ENCODE results near the gene PPAN. TPM values are rescaled to one million over a fixed set of nuclear protein-coding genes. Genes with fewer than 3 reads are reported as not detected.
A peak's percentile ranks its signal among the peaks of the same experiment; 100 is the strongest.

Gene PPAN, protein sequence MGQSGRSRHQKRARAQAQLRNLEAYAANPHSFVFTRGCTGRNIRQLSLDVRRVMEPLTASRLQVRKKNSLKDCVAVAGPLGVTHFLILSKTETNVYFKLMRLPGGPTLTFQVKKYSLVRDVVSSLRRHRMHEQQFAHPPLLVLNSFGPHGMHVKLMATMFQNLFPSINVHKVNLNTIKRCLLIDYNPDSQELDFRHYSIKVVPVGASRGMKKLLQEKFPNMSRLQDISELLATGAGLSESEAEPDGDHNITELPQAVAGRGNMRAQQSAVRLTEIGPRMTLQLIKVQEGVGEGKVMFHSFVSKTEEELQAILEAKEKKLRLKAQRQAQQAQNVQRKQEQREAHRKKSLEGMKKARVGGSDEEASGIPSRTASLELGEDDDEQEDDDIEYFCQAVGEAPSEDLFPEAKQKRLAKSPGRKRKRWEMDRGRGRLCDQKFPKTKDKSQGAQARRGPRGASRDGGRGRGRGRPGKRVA
- 10 to 100 TPM; 19.0 to 34.2 (median 25.3) TPM for polyA plus RNA-seq (ENCODE audit: insufficient read length in 10 of 10)
- long read RNA-seq, donor 1 = 0 reads
- long read RNA-seq, donor 2, partial matches to known transcripts = 0 of 2 reads
- long read RNA-seq, donor 2, other reads (novel, unspliced or antisense) = 0 of 2 reads
- long read RNA-seq, donor 3 = 0 reads
- long read RNA-seq, donor 4, transcript PPAN-201 (12 exons, 1,657 nt) = major isoform, 7 of 8 reads
- long read RNA-seq, donor 4, partial matches to known transcripts = 0 of 8 reads
- long read RNA-seq, donor 4, other reads (novel, unspliced or antisense) = 0 of 8 reads
- long read RNA-seq, donor 5, partial matches to known transcripts = 0 of 4 reads
- long read RNA-seq, donor 5, other reads (novel, unspliced or antisense) = 0 of 4 reads
- long read RNA-seq, donor 6, partial matches to known transcripts = 0 of 4 reads
- long read RNA-seq, donor 6, other reads (novel, unspliced or antisense) = 0 of 4 reads
- long read RNA-seq, donor 7, transcript PPAN-201 (12 exons, 1,657 nt) = major isoform, 9 of 11 reads
- long read RNA-seq, donor 7, partial matches to known transcripts = 0 of 11 reads
- long read RNA-seq, donor 7, other reads (novel, unspliced or antisense) = 0 of 11 reads
- long read RNA-seq, donor 8, partial matches to known transcripts = 0 of 2 reads
- long read RNA-seq, donor 8, other reads (novel, unspliced or antisense) = 0 of 2 reads
- long read RNA-seq, donor 9 = 0 reads

DNA sequence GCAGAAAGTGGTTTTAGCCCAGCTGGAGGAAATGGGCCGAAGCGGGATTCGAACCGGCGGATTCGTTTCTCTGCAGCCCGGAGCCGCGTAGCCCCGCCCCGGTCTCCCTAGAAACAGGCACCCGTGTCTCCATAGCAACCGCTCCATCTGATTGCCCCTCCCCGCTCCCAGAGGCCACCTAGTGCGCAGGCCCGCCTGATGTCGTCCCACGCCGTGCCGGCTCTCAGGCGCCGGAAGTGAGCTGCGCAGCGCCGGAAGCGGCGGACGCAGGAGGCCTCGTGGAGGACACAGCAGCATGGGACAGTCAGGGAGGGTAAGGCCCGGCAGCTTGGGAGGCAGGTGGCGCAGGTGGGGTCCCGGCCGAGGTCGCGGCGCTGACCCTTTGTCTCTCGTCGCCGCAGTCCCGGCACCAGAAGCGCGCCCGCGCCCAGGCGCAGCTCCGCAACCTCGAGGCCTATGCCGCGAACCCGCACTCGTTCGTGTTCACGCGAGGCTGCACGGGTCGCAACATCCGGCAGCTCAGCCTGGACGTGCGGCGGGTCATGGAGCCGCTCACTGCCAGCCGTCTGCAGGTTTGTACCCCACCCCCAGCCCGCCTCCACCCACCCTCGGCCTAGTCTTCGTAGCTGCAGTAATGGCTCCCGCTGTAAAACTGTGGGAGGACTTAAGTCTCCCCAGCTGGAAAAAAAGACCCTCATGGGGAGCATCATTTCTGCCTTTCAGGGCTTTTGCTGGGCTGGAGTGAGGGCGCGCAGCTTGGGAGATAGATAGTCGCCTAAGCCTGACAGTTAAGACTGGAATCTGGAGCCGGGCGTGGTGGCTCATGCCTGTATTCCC is at the start of gene PPAN:
TSS of gene PPAN (plus strand) at position 263 of the 837 bp plus-strand sequence. CDS start at position 296, 33 bp downstream.
- peak; percentile 98 to 99 (median 99) for DNase-seq

DNA sequence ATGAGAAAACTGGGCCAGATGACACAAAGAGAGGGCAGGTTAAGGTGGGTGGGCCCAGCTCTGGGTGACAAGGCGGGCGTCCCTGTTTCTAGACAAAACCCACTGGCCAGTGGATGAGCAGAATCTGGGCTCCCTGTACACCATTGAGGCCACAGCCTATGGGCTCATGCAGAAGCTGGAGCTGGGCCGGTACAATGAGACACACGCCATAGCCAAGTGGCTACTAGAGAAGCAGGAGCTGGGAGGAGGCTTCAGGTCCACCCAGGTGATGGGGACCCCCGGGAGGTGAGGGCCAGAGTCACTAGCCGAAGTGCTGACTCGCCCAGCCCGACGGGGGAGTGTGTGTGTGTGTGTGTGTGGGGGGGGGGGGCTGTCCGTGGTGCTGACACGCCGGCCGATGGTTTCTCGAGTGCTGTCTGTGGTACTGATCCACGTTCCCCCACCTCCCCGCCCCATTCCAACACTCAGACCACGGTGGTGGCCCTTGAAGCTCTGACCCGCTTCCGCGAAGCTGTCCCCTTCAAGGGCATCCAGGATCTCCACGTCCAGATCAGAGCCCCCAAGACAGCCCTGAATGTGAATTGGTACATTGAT is 44.3 kb upstream of the PPAN start:
- no peak for DNase-seq

DNA sequence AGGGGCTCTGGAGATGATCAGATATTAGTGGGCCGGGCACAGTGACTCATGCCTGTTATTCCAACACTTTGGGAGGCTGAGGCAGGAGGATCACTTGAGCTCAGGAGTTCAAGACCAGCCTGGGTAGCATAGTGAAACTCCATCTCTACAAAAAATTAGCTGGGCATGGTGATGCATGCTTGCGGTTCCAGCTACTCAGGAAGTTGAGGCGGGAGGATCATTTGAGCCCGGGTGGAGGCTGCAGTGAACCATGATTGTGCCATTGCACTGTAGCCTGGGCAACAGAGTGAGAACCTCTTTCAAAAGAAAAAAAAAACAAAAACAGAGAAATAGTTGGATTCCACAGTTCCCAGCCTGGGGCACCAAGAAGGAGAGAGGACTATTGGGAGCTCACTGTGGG is 38.0 kb upstream of the PPAN start:
- DNase-seq = no peak

DNA sequence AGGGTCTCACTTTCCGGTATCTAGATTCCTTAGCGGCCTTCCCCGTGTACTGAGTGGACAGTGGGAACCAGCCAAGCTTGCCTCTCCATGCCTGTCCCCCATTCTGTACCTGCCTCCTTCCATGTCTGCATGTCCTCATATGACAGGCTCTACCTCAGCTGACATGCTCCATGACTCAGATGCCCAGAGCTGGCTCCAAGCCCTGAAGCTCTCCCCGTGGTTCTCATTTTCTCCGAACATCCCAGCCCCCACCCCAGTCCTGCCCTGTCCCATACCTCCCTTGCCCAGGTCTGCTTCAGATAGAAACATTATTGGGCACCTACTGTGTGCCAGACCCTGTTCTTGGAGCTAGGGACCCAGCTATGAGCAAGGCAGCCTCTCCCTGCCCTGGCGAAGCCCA is 37.1 kb upstream of the PPAN start:
- DNase-seq = no peak

DNA sequence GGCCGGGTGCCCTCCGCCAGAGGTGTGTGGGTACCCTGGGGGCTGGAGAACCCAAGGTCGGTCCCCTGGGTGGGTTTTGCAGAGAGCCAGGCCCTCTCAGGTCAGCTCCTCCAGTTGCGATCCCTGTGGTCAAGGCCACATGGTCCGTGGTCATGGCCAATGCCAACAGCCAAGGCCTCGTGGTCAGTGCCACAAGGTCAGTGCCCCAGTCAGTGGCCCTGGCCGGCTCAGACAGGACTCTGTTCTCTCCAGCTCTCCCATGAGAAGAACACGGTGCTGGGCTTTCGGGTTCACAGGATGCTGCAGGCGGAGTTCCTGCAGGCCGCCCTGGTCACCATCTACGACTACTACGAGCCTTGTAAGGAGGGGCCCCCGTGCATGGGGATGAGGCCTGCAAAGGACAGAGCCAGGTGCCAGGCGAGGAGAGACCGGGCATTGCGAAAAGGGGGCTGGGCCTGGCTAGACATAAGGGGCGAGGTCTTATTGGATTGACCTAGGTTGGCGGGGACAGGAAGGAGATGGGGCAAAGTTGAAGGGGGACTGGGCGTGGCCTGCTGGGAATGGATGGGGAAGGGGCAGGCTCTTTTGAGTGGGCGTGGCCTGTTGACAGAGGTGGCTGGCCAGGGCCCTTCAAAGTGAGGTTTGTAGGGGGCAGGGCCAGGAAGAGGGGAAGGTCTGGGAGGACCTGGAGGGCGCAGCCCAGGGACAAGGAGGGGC is 35.3 kb upstream of the PPAN start:
- DNase-seq = no peak

DNA sequence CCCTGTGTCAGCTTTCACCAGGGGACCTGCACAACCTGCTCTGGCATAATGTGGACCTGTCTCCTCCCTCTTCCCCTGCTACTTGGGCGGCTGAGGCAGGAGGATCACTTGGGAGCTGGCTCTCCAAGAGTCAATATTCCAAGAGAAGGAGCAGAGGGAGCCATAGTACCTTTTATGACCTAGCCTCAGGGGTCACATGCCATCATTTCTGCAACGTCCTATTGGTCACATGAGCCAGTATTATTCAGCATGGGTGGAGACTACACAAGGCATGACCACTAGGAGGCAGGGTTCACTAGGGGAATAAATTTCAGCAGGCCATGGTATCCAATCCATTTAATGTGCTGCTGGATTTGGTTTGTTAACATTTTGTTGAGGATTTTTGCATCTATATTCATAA is 32.0 kb upstream of the PPAN start:
- DNase-seq = no peak

DNA sequence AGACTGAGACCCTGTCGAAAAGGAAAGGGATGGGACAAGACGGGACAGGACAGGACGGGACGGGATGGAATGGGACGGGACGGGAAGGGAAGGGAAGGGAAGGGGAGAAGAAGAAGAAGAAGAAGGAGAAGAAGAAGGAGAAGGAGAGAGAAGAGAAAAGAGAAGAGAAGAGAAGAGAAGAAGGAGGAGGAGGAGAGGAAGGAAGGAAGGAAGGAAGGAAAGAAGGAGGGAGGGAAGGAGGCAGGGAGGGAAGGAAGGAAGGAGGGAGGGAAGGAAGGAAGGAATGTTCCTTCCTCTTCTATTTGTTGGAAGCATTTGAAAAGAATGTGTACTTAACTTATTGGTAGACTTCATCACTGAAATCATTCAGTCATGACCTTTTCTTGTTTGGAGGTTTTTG is 29.6 kb upstream of the PPAN start:
- DNase-seq = no peak

DNA sequence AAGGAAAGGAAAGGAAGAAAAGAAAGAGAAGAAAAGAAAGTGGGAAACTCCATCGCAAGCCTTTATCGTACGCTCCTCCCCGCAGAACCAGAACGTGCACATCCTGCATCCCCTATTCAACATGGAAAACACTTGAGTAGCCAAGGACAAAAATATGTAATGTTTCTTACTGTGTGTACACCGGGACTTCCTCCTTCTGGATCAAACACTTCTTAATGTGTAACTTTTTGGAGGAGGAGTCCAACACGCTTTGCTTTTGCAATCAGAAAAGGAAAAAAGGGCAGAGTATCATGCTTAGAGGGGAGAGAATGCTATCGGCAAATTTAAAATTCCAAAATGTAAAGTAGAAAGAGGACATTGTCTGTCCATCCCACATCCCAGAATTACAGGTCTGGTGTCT is 27.8 kb upstream of the PPAN start:
- DNase-seq = no peak

DNA sequence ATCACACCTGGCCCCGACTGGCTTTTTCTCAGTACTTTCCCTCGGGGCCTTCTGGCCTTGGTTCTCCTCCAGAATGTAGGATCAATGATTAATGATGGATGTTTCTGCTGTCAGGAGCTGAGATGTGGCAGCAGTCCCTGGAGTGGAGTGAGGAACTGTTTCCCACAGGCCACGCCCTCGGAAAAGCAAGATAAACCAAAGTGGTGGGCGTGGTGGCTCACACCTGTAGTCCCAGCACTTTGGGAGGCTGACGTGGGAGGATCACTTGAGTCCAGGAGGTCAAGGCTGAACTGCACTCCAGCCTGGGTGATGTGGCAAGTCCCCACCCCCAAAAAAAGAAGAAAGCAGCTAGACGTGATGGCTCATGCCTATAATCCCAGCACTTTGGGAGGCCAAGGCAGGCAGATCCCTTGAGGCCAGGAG is 27.1 kb upstream of the PPAN start:
- DNase-seq = no peak

DNA sequence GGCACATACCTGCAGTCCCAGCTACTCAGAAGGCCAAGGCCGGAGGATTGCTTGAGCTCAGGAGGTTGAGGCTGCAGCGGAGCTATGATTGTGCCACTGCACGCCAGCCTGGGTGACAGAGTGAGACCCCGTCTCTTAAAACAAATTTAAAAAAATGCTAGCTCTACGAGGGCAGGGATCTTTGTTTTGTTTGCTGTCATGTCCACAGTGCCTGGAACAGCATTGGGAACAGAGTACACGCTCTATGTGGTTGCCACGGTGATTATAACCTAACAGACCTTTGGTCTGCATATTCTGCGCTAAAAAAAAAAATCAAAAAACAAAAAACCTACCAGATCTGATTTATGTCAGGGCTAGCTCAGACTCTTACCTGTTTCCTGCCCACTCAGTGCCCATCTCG is 22.3 kb upstream of the PPAN start:
- no peak for DNase-seq

DNA sequence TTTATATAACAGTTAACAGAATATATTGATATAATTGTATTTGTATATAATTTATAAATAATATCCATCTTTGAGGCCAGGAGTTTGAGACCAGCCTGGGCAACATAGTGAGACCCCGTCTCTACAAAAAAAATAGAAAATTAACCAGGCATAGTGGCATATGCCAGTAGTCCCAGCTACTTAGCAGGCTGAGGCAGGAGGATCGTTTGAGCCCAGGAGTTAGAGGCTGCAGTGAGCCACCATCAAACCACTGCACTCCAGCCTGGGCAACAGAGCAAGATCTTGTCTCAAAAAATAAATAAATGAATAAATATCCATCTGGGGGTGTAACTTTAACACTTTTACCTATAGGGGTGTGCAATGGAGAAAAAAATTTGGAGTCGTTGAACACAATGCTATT is 21.4 kb upstream of the PPAN start:
- no peak for DNase-seq

DNA sequence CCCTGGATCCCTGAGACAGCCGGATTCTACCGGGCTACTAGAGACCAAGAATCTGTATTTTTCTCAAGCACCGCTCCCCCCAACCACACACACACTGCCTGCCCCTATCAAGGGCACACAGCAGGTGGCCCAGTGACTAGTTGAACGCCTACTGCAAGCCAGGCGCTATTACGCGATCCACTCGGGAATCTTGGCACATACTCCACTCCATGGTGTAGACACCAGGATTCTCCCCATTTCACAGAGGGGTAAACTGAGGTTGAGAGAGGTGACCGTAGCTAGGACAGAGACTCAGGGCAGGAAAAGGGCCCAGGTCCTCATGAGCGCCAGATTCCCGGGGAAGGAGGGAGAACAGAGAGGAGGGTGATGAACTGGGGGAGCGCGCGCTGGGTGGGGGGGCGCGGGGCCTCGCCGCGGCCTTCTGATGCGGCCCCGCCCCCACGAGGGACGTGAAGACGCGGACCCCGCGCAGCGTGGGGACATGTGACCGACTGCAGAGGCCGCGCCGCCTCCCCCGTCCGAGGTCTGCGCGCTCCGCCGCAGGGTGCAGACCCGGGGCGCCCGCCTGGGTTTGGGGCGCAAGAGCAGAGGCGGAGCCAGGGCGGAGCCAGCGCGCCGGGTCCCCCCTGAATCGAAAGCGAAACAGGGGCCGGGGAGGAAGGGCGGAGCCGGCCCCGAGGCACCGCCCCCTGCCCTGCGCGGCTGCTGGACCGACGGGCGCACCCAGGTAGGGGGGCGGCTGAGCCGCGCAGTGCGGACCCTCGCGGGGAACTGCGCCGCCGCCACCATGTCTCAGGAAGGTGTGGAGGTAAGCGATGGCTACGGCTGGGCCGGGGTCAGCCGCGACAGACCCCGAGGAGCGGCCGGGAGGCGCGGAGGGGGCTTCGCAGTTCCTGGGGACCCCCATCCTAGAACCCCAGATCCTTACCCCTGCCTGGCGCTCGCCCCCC is 20.2 kb upstream of the PPAN start, which contains the start of gene SHFL:
TSS of gene SHFL (plus strand) at position 677 of the 950 bp plus-strand sequence. CDS start at position 788, 111 bp downstream.
- peak; percentile 38 to 93 (median 83) for DNase-seq

DNA sequence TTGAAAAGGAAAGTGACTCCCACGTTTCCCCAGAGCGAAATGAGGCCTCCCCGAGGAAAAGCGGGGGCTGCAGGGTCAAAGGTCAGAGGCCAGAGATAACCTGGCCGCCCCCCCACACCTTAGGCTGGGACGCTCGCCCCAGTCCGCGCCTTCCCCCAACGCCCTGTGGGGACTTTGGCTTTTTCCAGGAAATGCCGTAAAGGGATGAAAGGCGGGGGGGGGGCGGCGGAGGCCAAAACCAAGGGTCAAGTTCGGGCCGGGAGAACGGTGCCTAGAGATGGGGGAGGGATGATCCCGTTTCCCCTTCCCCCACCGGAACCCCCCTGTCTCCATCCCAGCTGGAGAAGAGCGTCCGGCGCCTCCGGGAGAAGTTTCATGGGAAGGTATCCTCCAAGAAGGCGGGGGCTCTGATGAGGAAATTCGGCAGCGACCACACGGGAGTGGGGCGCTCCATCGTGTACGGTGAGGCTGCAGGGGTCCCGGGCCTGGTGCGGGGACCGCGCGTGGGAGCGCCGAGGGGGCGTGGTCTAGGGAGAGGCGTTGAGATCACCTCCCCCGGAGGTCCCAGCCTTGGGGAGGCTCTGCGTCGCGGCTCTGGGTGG is 19.5 kb upstream of the PPAN start:
- DNase-seq = peak in 2 of 3 donors; percentile 21 to 65

DNA sequence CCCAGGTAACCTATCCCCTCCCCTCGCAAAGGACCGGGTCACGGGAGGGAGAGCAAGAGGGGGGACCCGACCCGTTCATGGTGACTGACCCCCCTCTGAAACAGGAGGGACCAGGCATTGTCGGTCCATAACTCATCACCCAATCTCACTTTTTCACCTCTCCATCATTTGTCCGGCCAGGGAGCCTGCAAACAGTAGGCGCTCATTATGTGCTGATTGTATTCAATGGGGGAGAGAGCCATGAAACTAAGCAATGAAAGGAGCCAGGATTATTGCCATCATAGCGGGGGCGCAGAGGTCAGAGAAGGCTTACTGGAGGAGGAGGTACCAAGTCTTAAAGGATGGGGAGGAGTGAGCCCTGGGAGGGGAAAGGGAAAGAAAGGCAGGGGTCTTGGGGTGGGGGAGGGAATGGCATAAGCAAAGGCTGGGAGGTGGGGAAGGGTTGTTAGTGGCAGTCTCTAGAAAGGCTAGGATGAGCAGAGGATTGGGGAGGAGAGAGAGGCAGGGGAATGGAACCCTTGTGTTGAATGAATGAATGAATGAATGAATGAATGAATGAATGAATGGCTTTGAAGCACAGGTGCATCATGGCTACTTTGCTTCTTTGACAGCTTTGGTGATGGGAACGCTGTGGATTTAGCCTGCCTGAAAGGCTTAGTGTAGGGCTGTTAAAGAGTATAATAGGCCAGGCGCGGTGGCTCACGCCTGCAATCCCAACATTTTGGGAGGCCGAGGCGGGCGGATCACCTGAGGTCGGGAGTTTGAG is 18.7 kb upstream of the PPAN start:
- no peak for DNase-seq

DNA sequence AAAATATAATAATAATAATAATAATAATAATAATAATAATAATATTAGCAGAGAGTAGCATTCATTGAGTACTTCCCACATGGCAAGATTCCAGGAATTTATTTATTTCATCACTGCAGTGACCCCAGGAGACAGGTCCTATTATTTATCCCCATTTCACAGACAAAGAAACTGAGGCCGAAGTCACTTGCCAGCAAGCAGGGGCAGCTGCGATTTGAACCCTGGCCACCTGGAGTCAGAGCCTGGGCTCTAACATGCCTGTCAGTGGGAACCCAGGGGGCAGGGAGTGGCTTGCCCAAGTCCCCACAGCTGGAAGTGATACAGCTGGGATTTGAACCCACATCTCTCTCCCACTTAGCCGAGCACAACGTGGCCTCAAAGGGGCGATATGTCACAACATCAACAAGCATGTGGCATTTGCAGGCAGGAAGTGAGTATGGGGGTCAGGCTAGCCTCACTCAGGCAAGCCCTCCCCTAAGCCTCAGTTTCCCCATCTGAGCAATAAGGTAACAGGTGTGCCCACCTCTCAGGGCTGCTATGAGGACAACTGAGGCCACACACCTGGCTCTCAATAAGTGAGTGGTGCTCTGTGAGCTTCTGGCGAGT is 17.1 kb upstream of the PPAN start:
- no peak for DNase-seq

DNA sequence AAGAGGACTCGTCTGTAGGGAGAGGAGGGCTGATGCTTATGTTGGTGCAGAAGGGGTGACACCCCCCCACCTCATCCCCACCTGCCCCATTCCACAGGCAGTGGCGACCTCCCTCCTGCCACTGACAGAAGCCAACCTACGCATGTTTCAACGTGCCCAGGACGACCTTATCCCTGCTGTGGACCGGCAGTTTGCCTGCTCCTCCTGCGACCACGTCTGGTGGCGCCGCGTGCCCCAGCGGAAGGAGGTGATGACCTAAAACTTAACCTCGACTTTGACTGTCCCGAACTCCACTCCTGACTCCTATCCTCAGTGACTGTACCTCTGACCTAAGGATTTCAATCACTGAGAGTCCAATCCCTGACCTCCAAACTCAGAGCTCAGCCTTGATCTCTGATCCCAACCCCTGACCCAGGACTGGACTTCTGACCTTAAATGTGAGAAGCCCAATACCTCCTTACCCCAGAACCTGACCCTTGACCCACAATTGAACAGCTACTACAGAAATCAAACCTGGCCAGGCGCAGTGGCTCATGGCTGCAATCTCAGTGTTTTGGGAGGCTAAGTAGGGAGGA is 16.3 kb upstream of the PPAN start:
- DNase-seq = no peak

DNA sequence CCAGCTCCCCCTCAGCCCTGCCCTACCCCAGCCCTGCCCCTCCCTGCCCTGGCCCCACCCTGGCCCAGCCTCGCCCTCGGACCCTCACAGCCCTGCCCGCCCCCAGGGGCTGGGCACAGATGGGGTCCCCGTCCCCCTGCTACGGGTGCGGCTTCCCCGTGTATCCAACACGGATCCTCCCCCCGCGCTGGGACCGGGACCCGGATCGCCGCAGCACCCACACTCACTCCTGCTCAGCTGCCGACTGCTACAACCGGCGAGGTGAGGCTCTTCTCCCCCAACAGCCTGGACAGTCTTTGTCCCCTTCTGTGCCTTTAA is 14.8 kb upstream of the PPAN start:
- DNase-seq = no peak

Data from muscle of back (tissue), 13 donors.